Measurements from ENCODE around the gene GNG14. TPM values are rescaled to one million over a fixed set of nuclear protein-coding genes. Genes with fewer than 3 reads are reported as not detected.

The GNG14 gene
- total and polyA plus RNA-seq, 2 donors (not counting 3 experiments of a cell fraction or from before 2014, with no cell fraction given) = not detected

DNA sequence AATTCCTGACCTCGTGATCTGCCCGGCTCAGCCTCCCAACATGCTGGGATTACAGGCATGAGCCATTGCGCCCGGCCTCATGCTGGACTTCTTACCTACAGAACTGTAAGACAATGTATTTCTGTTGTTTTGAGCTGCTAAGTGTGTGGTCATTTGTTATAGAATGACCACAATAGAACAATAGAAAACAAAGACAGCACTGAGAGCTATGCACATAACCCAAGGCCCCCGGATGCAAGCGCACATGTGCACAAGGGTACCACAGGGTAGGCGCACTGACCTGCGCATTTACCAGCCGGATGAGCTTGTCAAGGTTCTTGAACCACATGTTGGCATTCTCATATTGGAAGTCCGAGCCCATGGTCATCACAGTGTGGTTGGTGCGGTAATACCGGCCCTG, 26.8 kb upstream of the GNG14 start:
- no peak for FAIRE-seq
- Histone ChIP-seq H3K36me3 (ENCODE audit: control insufficient read depth in 2 of 2, extremely low read depth in 1 of 2, insufficient read depth in 2 of 2, low read length in 2 of 2) (peaks cover 0 to 5% of the 10 kb centered on the region in 2 experiments), H3K9me3 (replicated peaks; ENCODE audit: control insufficient read depth, insufficient read depth, low read length) (no peaks in the 10 kb centered on the region), H3K79me2 (ENCODE audit: control insufficient read depth, insufficient read depth, low read length) (no peaks in the 10 kb centered on the region), H2AFZ (ENCODE audit: low read depth, low read length) (no peak overlapping the region), H3K27me3 (ENCODE audit: control insufficient read depth in 2 of 2, insufficient read depth in 2 of 2, low read length in 2 of 2) (no peaks in the 10 kb centered on the region), H4K20me1 (replicated peaks; ENCODE audit: control insufficient read depth, extremely low read depth, insufficient read depth, low read length) (no peaks in the 10 kb centered on the region), H3K4me1 (ENCODE audit: control insufficient read depth, extremely low read depth, insufficient read depth, low read length) (peaks cover 2% of the 10 kb centered on the region), H3K4me2 (ENCODE audit: insufficient read depth, low read length) (no peak overlapping the region), H3K9me1 (replicated peaks; ENCODE audit: control insufficient read depth, extremely low read depth, insufficient read depth, low read length) (no peaks in the 10 kb centered on the region), H3K27ac (ENCODE audit: insufficient read depth, low read depth, low read length) (no peak overlapping the region), H3K9ac (replicated peaks; ENCODE audit: extremely low read depth, insufficient read depth, low read length) (no peak overlapping the region), H3K4me3 (replicated peaks in 1 of 3; ENCODE audit: insufficient read depth in 1 of 3, low read depth in 1 of 3, low read length in 3 of 3) (no peak overlapping the region)
- intact Hi-C loops (cut with micrococcal nuclease) (no loop called here), dilution Hi-C loops (cut with MboI; ENCODE audit: extremely low pct_ligation_motif_present, low sequenced_read_pairs) (no loop called here)
- no peak for DNase-seq (ENCODE audit: low read depth, low spot score)
- ChIA-PET POLR2A (no interaction called here), CTCF (no interaction called here)
- no peak for TF ChIP-seq POLR2A (IDR thresholded peaks at IDR 0.05; ENCODE audit: low read depth, low read length)
- TF ChIP-seq JUN (IDR thresholded peaks at IDR 0.05; ENCODE audit: borderline replicate concordance, insufficient read depth, insufficient read length, low read depth) = no peak
- TF ChIP-seq GATA2 (IDR thresholded peaks at IDR 0.05; ENCODE audit: insufficient read depth, insufficient read length, low read depth, low read length) = no peak
- TF ChIP-seq FOS (IDR thresholded peaks at IDR 0.05; ENCODE audit: borderline replicate concordance, insufficient read depth, low read length) = no peak
- TF ChIP-seq MYC (IDR thresholded peaks at IDR 0.05; ENCODE audit: low read depth, low read length) = no peak
- no peak for TF ChIP-seq EZH2 (IDR thresholded peaks at IDR 0.05; ENCODE audit: borderline replicate concordance, low read depth, low read length, severe bottlenecking)
- TF ChIP-seq, protein P1, sequence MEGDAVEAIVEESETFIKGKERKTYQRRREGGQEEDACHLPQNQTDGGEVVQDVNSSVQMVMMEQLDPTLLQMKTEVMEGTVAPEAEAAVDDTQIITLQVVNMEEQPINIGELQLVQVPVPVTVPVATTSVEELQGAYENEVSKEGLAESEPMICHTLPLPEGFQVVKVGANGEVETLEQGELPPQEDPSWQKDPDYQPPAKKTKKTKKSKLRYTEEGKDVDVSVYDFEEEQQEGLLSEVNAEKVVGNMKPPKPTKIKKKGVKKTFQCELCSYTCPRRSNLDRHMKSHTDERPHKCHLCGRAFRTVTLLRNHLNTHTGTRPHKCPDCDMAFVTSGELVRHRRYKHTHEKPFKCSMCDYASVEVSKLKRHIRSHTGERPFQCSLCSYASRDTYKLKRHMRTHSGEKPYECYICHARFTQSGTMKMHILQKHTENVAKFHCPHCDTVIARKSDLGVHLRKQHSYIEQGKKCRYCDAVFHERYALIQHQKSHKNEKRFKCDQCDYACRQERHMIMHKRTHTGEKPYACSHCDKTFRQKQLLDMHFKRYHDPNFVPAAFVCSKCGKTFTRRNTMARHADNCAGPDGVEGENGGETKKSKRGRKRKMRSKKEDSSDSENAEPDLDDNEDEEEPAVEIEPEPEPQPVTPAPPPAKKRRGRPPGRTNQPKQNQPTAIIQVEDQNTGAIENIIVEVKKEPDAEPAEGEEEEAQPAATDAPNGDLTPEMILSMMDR (IDR thresholded peaks at IDR 0.05; ENCODE audit: extremely low read depth in 1 of 2, insufficient read depth in 1 of 2, low read depth in 1 of 2, low read length in 2 of 2) = no peak
- TF ChIP-seq, protein P2, sequence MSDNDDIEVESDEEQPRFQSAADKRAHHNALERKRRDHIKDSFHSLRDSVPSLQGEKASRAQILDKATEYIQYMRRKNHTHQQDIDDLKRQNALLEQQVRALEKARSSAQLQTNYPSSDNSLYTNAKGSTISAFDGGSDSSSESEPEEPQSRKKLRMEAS (IDR thresholded peaks at IDR 0.05; ENCODE audit: insufficient read depth, insufficient read length) = no peak
- TF ChIP-seq POLR2AphosphoS5 (IDR thresholded peaks at IDR 0.05; ENCODE audit: insufficient read depth, low read depth, low read length) = no peak
- BruUV-seq (replicated peaks) = no TSS peak

Data from endothelial cell of umbilical vein (primary cell).